AG09319 (cell line): Measurements from ENCODE around the gene ZBTB16.

Experiments
- DNase-seq: peaks from one replicate; pipeline ENCODE4 v3.0.0-alpha.2; 2010; ENCODE audit warnings: low read depth; ENCODE audit errors: extremely low read depth
- CTCF ChIP-seq: IDR thresholded peaks from 2 replicates; pipeline ENCODE4 v1.5.1; 2011; ENCODE audit warnings: low read depth, mild to moderate bottlenecking, inconsistent platforms, low read length, moderate library complexity

ZBTB16 gene

GRCh38 chr11:114152785-114153184, 93.3 kb downstream of the ZBTB16 start:
- DNase-seq, result no peak
- TF ChIP-seq CTCF, result no peak

GRCh38 chr11:114153224-114153623, 93.7 kb downstream of the ZBTB16 start:
- no peak for DNase-seq
- no peak for TF ChIP-seq CTCF

- no peak for DNase-seq
Observed at GRCh38 chr11:114154271-114155047, 94.9 kb downstream of the ZBTB16 start.

GRCh38 chr11:114155116-114155515, 95.6 kb downstream of the ZBTB16 start:
- no peak for TF ChIP-seq CTCF
- no peak for DNase-seq

More at GRCh38 chr11:114154271-114155047, 94.9 kb downstream of the ZBTB16 start:
- no peak for TF ChIP-seq CTCF

- no peak for DNase-seq
- TF ChIP-seq CTCF, result no peak
Observed at GRCh38 chr11:114156131-114156581, 96.6 kb downstream of the ZBTB16 start.

- no peak for TF ChIP-seq CTCF
- DNase-seq, result no peak
Observed at GRCh38 chr11:114156782-114157181, 97.3 kb downstream of the ZBTB16 start.

GRCh38 chr11:114157476-114158050, 98.1 kb downstream of the ZBTB16 start:
- no peak for DNase-seq
- TF ChIP-seq CTCF, result no peak
